PC-9 (cell line): Measurements from ENCODE around the gene RHOC. TPM values are rescaled to one million over a fixed set of nuclear protein-coding genes. Genes with fewer than 3 reads are reported as not detected.

ENCODE experiments used
- BruUV-seq: library from RNA; stranded (reverse); fragments of 400-500 nt; replicated peaks from 2 replicates; lab custom pipeline; 2021; lab: Mats Ljungman, UMichigan
- CTCF ChIA-PET: fragments of 300-600 bp; sonication (Branson Sonifier 250); formaldehyde crosslinking; loops from one replicate; lab custom pipeline; 2022; ENCODE audit warnings: antibody characterized with exemption; lab: Charles Lee
- POLR2A ChIA-PET: fragments of 300-600 bp; sonication (Branson Sonifier 250); formaldehyde crosslinking; loops from one replicate; lab custom pipeline; 2022; ENCODE audit warnings: antibody characterized with exemption; ENCODE audit not compliant: unreplicated experiment; lab: Charles Lee
- DNase-seq, 2 experiments: peaks; one replicate each; pipeline versions ENCODE4 v3.0.0 to v3.0.0-alpha.2; 2015 to 2022; ENCODE audit warnings: mixed read lengths in 1 of 2
- H2AFZ ChIP-seq: fragments of 200-600 bp; sonication (generic); 2 replicates; pipeline ENCODE4 v1.8.1; 2017; ENCODE audit warnings: antibody characterized with exemption
- H3F3A ChIP-seq: fragments of 200-600 bp; sonication (generic); 2 replicates; pipeline ENCODE4 v1.8.1; 2017; ENCODE audit warnings: antibody characterized with exemption, mild to moderate bottlenecking, low read depth; ENCODE audit not compliant: insufficient read depth
- H3K27ac ChIP-seq: fragments of 200-600 bp; sonication (generic); 2 replicates; pipeline ENCODE4 v1.6.1; 2016; ENCODE audit warnings: mixed run types
- H3K27me3 ChIP-seq: fragments of 200-600 bp; sonication (generic); 2 replicates; pipeline ENCODE4 v1.6.1; 2016; ENCODE audit warnings: low read depth, mixed run types; ENCODE audit not compliant: insufficient read depth
- H3K36me3 ChIP-seq: fragments of 200-600 bp; sonication (generic); 2 replicates; pipeline ENCODE4 v1.6.1; 2016; ENCODE audit warnings: low read depth, mixed run types
- H3K4me1 ChIP-seq: fragments of 200-600 bp; sonication (generic); replicated peaks from 2 replicates; pipeline ENCODE4 v1.6.1; 2016; ENCODE audit warnings: mixed run types; ENCODE audit not compliant: insufficient read depth
- H3K4me2 ChIP-seq: fragments of 200-600 bp; sonication (generic); 2 replicates; pipeline ENCODE4 v1.6.1; 2017; ENCODE audit warnings: mixed run types
- H3K4me3 ChIP-seq: fragments of 200-600 bp; sonication (generic); 2 replicates; pipeline ENCODE4 v1.6.1; 2016; ENCODE audit warnings: mixed run types
- H3K79me2 ChIP-seq: fragments of 200-600 bp; sonication (generic); 2 replicates; pipeline ENCODE4 v1.6.1; 2017; ENCODE audit warnings: low read depth, mixed run types
- H3K9me2 ChIP-seq: fragments of 200-600 bp; sonication (generic); 2 replicates; pipeline ENCODE4 v1.8.1; 2017; ENCODE audit warnings: mild to moderate bottlenecking; ENCODE audit not compliant: insufficient read depth
- H3K9me3 ChIP-seq: fragments of 200-600 bp; sonication (generic); 2 replicates; pipeline ENCODE4 v1.8.1; 2016; ENCODE audit warnings: low read depth; ENCODE audit not compliant: insufficient read depth
- H4K20me1 ChIP-seq: fragments of 200-600 bp; sonication (generic); 2 replicates; pipeline ENCODE4 v1.8.1; 2017; ENCODE audit not compliant: insufficient read depth
- EZH2 ChIP-seq: fragments of 200-600 bp; sonication (generic); IDR thresholded peaks from 2 replicates; pipeline ENCODE4 v1.8.0; 2017; ENCODE audit warnings: antibody characterized with exemption, low read depth
- intact Hi-C: fragments of 100-400 bp; cut with micrococcal nuclease; formaldehyde crosslinking; loops from one replicate; pipeline ENCODE4 v1.10.0; 2022; ENCODE audit not compliant: unreplicated experiment
- total RNA-seq: library from RNA; stranded (reverse); gene quantifications from 2 replicates; pipeline ENCODE4 v1.2.3, GENCODE V29; 2021
- TF ChIP-seq, protein P1 (sequence below): fragments of 200-600 bp; sonication (generic); conservative IDR thresholded peaks from 2 replicates; pipeline ENCODE4 v1.6.1; 2017; ENCODE audit warnings: mixed run types, antibody characterized with exemption, mild to moderate bottlenecking, moderate library complexity

The RHOC gene
- total RNA-seq, 1 experiment from 2014 or later, result 200 TPM

DNA sequence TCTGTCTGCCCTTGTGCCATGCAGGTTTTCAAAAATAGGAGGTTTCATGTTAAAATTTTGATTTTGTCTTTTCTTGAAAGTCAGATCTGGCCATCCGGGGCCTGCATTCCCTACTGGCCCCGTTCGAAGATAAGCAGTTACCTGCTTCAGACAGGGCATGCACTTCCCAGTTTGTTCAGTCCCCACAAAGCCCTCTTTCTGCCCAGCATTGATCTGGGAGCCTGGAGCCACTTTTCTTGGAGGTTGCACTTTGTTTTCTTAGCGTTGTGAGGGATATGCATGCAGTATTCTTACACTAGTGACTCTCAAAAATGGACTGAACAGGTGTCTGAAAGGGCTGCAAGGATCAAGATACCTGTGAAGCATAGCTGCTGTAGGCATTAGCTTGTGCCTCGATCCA is 21.0 kb downstream of the RHOC start:
- no peak overlapping the region for H3K4me3 ChIP-seq
- H3K36me3 ChIP-seq, result no peaks in the 10 kb centered on the region
- H3K4me2 ChIP-seq, result no peak overlapping the region
- H3K9me2 ChIP-seq, result no peaks in the 10 kb centered on the region
- H3K27ac ChIP-seq, result no peak overlapping the region
- no TSS peak for BruUV-seq
- no peaks in the 10 kb centered on the region for H3F3A ChIP-seq
- intact Hi-C loops, result no loop called here
- DNase-seq, result no peak
- no peaks in the 10 kb centered on the region for H3K27me3 ChIP-seq
- H3K79me2 ChIP-seq, result 0 out of 2 replicates have a peak, but pooled peaks cover 10% of the 10 kb centered on the region
- TF ChIP-seq, protein P1, sequence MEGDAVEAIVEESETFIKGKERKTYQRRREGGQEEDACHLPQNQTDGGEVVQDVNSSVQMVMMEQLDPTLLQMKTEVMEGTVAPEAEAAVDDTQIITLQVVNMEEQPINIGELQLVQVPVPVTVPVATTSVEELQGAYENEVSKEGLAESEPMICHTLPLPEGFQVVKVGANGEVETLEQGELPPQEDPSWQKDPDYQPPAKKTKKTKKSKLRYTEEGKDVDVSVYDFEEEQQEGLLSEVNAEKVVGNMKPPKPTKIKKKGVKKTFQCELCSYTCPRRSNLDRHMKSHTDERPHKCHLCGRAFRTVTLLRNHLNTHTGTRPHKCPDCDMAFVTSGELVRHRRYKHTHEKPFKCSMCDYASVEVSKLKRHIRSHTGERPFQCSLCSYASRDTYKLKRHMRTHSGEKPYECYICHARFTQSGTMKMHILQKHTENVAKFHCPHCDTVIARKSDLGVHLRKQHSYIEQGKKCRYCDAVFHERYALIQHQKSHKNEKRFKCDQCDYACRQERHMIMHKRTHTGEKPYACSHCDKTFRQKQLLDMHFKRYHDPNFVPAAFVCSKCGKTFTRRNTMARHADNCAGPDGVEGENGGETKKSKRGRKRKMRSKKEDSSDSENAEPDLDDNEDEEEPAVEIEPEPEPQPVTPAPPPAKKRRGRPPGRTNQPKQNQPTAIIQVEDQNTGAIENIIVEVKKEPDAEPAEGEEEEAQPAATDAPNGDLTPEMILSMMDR, result no peak
- no peak for TF ChIP-seq EZH2
- no peak overlapping the region for H2AFZ ChIP-seq
- H3K4me1 ChIP-seq, result no peaks in the 10 kb centered on the region
- ChIA-PET POLR2A (no interaction called here), CTCF (no interaction called here)
- no peaks in the 10 kb centered on the region for H4K20me1 ChIP-seq
- no peaks in the 10 kb centered on the region for H3K9me3 ChIP-seq

DNA sequence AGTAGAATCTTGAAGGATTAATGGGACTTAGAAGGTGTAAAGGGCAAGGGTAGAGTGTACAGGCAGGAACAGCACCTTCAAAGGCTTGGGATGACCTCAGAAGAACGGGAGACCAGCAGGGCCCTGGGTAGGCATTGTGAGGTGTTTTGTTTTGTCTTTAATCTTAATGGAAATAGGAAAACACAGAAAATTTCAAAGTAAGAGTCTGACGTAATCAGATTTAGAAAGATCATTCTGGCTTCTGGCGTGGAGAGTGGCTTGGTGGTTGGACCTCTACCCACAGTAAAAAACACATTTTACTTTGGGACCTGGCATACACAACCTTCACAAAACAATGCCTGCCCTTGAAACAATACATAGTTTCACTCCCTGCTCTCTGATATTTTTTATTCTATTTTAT is 28.3 kb downstream of the RHOC start:
- no TSS peak for BruUV-seq
- no peak for TF ChIP-seq EZH2
- Histone ChIP-seq H2AFZ (no peak overlapping the region), H3K79me2 (peaks cover 49% of the 10 kb centered on the region), H3K9me2 (no peaks in the 10 kb centered on the region), H3K4me1 (peaks cover 15% of the 10 kb centered on the region), H3K4me2 (no peak overlapping the region), H3K27me3 (no peaks in the 10 kb centered on the region), H3F3A (peaks cover 7% of the 10 kb centered on the region), H3K36me3 (no peaks in the 10 kb centered on the region), H3K27ac (no peak overlapping the region), H3K9me3 (no peaks in the 10 kb centered on the region), H3K4me3 (no peak overlapping the region), H4K20me1 (no peaks in the 10 kb centered on the region)
- ChIA-PET CTCF (no interaction called here), POLR2A (no interaction called here)
- no peak for DNase-seq
- intact Hi-C loops, result no loop called here

DNA sequence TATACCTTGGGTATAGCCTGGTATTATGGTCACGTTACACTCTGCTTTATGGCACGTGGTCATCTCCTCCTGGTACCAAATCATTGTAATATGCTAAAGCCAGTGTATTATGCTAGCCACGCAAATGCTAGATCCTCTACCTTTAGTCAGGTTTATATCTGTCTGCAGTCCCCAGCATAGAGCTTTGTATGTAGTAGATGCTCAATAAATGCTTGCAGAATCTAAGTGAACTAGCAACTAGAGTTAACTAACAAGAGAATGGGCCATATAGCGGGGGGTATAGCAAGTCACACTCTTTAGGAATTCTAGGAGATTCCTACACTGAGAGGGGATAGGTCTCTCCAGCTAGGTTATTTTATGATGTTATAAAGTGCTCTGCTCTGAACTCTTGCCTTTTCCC is 29.4 kb downstream of the RHOC start:
- H3K4me1 ChIP-seq, result peaks cover 21% of the 10 kb centered on the region
- H2AFZ ChIP-seq, result no peak overlapping the region
- TF ChIP-seq EZH2, result no peak
- TF ChIP-seq, protein P1, result no peak
- ChIA-PET CTCF (no interaction called here), POLR2A (no interaction called here)
- H3K4me3 ChIP-seq, result no peak overlapping the region
- BruUV-seq, result no TSS peak
- no peaks in the 10 kb centered on the region for H3K9me3 ChIP-seq
- intact Hi-C loops, result no loop called here
- H3K79me2 ChIP-seq, result peaks cover 49% of the 10 kb centered on the region
- H3K4me2 ChIP-seq, result no peak overlapping the region
- H3K27ac ChIP-seq, result no peak overlapping the region
- no peaks in the 10 kb centered on the region for H3K36me3 ChIP-seq
- no peaks in the 10 kb centered on the region for H3K27me3 ChIP-seq
- H3F3A ChIP-seq, result peaks cover 18% of the 10 kb centered on the region
- H4K20me1 ChIP-seq, result no peaks in the 10 kb centered on the region
- DNase-seq, result no peak
- H3K9me2 ChIP-seq, result no peaks in the 10 kb centered on the region

DNA sequence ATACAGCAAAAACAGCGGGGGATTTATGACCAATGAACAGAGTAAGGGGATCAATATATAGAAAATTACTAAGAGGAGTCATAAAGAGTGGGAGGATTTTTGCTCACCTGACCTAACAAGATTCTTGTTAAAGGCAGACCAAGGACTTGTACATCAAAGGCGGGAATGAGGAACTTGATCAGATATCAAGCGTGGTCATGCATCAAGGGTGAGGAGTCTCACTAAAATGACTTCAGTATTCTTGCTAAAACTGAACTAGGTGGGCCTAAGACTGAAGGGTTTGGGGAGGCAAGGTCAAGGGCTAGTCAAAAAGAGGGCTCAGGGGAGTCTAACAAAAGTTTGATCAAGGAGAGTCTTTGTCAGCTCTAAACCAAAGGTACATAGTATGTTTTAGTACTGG is 30.4 kb downstream of the RHOC start:
- Histone ChIP-seq H4K20me1 (no peaks in the 10 kb centered on the region), H3K4me2 (peak overlapping the region; percentile 79; the same call in 1 of the 2 replicates), H3K27me3 (no peaks in the 10 kb centered on the region), H3K9me2 (no peaks in the 10 kb centered on the region), H3F3A (peaks cover 26% of the 10 kb centered on the region), H2AFZ (no peak overlapping the region), H3K79me2 (peaks cover 47% of the 10 kb centered on the region), H3K36me3 (peaks cover 6% of the 10 kb centered on the region; the same call in 1 of the 2 replicates), H3K4me3 (no peak overlapping the region), H3K27ac (no peak overlapping the region), H3K4me1 (peaks cover 21% of the 10 kb centered on the region), H3K9me3 (no peaks in the 10 kb centered on the region)
- TF ChIP-seq, protein P1, result no peak
- no peak for TF ChIP-seq EZH2
- ChIA-PET POLR2A (no interaction called here), CTCF (no interaction called here)
- intact Hi-C loops, result no loop called here
- no peak for DNase-seq
- BruUV-seq, result no TSS peak
